ENCODE measurements around the gene C19orf67.
A peak's percentile ranks its signal among the peaks of the same experiment; 100 is the strongest.
"Not testable (repeated sequence)": the region's sequence is repeated elsewhere in the genome, so short reads cannot be mapped to it uniquely, and the experiment has no call there.

Gene C19orf67

DNA sequence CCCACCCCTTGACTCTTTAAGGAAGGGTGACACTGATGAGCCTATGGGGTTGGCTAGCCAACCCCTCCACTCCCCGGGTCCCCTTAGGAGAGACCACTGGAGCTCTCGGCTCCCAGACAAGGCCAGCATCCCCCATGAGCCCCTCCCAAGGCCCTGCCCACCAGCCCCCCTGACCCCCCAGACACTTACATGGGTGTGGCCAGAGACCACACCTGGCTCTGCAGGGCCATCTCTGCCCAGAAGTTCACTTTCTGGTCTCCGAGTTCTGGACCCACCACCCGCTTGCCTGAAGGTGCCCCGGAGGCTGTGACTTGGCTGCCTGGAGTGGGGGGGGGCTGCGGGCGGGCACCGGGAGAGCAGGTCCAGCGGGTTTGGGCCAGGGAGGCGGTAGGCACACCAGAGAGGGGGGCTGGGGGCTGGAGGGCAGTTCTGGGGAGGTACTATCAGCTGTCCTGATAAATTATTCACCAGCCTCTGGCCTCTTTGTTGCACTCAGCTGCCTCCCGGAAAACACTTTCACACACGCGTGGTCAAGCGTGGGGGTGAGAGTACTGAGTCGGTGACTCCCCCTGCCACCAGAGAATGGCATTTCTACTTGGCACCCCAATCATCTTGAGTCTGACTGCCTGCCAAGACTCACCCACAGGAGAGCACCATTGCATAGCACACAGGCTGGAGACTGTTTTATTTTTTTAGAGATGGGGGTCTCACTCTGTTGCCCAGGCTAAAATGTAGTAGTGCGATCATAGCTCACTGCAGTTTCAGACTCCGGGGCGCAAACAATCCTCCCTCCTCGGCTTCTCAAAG lies 23.6 kb downstream of the C19orf67 start, which contains the start of gene PALM3:
PALM3 (minus strand) TSS at position 326 of the 807 bp plus-strand sequence; CDS start at position 230, 96 bp downstream.
- DNase-seq (ENCODE audit: low read depth, low spot score): no peak
- H3K4me3 ChIP-seq (ENCODE audit: low read length): no peak within 1 kb of the TSS

GRCh38 chr19:14061081-14061749 lies 24.4 kb downstream of the C19orf67 start:
- no peak overlapping the region for H3K4me3 ChIP-seq (ENCODE audit: low read length)
- DNase-seq (ENCODE audit: low read depth, low spot score): no peak

- DNase-seq (ENCODE audit: low read depth, low spot score): no peak
- H3K4me3 ChIP-seq (ENCODE audit: low read length): no peak overlapping the region
These were observed 25.9 kb downstream of the C19orf67 start for GRCh38 chr19:14059652-14060155.

GRCh38 chr19:14059093-14059480 lies 26.5 kb downstream of the C19orf67 start:
- no peak for DNase-seq (ENCODE audit: low read depth, low spot score)
- no peak overlapping the region for H3K4me3 ChIP-seq (ENCODE audit: low read length)

DNA sequence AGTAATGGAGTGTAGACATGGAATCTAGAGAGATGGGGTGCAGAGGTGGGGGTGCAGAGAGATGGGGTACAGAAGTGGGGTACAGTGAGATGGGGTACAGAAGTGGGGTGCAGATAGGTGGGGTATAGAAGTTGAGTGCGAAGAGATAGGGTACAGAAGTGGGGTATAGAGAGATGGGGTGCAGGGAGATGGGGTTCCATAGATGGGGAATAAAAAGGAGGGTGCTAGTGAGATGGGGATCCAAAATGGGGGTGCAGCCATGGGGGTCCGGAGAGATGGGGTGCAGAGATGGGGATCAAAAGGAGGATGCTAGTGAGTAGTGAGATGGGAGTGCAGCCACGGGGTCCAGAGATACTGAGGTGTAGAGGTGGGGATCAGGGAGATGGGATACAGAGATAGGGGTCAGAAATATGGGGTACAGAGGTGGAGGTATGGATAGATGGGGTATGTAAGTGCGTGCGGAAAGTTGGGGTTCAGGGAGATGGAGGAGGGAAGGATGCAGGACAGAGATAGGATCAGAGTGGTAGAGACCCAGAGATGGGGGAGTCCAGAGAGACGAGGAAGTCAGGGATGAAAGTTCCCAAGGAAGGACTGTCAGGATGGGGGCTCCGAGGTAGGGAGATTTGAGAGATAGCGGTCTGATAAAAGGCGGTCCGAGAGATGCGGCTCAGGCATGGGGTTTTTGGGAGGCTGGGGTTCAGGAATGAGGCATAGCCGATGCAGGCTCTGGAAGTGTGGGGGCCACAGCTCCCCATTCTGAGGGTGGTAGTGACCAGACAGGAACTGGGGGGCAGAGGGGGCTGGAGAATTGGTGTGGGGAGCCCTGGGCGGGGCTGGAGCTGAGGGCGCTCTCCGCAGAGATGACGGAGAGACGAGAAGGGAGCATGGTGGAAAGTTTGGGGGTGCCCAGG lies 27.1 kb downstream of the C19orf67 start:
- no peak for DNase-seq (ENCODE audit: low read depth, low spot score)
- no peak overlapping the region; the same call in 1 of the 2 replicates for H3K4me3 ChIP-seq (ENCODE audit: low read length)

DNA sequence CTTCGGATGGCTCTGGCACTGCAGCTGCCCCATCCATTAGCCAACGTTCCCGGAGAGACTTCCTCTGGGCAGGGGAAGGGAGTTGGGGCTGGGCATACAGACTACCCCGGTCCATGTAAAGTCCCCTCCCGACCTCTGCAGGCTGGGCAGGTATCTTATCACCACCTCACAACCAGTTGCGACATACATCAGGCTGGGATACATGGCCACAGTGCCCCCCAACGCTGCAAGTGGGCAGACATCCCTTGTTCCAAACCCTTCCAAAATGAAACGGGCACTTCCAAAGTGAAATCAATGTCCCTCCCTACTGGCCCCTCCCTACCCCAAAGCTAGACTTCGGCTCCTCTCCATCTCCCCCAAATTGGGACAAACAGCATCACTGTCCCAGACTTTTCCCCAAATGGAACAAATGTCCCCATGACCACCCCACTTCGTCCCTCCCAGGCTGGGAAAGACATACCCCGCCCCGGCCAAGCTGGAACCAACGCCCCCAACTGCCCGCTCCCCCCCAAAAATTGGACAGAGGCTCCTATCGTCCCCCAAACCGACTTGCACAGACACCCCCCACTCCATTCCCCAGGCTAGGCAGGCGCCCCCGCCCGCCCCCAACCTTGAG lies 28.7 kb downstream of the C19orf67 start:
- no peak for DNase-seq (ENCODE audit: low read depth, low spot score)
- no peak overlapping the region for H3K4me3 ChIP-seq (ENCODE audit: low read length)

GRCh38 chr19:14056069-14056666 lies 29.4 kb downstream of the C19orf67 start:
- DNase-seq (ENCODE audit: low read depth, low spot score): no peak
- H3K4me3 ChIP-seq (ENCODE audit: low read length): no peak overlapping the region

- DNase-seq (ENCODE audit: low read depth, low spot score): no peak
- no peak overlapping the region for H3K4me3 ChIP-seq (ENCODE audit: low read length)
These were observed 30.2 kb downstream of the C19orf67 start for GRCh38 chr19:14055396-14055795.

GRCh38 chr19:14054721-14055120 lies 30.9 kb downstream of the C19orf67 start:
- no peak for DNase-seq (ENCODE audit: low read depth, low spot score)
- H3K4me3 ChIP-seq (ENCODE audit: low read length): no peak overlapping the region

DNA sequence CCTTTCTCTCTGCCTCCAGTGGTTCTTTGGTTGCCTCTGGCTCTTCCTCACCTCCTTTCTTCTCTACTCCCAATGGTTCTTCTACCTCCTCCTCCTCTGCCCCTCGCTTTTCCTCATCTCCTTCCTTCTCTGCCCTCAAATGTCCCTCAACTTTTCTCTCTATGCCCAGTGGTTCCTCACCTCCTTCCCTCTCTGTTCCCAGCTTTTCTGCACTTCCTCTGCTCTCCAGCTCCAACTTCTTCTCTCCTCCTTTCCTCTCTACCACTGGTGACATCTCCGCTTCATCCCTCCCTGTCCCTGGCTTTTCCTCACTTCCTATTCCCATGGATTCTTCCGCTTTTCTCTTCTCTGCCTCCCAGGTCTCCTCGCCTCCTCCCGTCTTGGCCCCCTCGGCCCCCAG lies 31.5 kb downstream of the C19orf67 start:
- DNase-seq (ENCODE audit: low read depth, low spot score): no peak
- H3K4me3 ChIP-seq (ENCODE audit: low read length): no peak overlapping the region

DNA sequence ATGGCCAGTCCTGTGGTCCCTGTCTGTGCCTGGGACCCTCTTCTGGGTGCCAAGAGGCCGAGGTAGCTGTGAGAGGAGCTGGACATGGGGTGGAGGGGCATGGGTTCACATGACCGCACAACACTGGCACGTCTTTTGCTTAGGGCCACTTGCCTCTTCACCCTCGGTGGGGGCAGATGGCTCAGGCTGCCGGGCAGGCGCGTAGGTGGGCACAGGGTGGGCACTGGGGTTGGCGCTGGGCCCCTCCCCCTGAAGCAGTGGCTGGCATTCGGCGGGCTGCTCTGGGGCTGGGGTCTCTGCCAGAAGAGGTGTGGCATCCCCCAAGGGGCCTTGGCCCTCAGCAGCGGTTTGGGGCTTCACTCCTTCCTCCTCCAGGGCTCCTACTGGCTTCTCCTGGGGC lies 32.1 kb downstream of the C19orf67 start:
- no peak overlapping the region for H3K4me3 ChIP-seq (ENCODE audit: low read length)
- no peak for DNase-seq (ENCODE audit: low read depth, low spot score)

DNA sequence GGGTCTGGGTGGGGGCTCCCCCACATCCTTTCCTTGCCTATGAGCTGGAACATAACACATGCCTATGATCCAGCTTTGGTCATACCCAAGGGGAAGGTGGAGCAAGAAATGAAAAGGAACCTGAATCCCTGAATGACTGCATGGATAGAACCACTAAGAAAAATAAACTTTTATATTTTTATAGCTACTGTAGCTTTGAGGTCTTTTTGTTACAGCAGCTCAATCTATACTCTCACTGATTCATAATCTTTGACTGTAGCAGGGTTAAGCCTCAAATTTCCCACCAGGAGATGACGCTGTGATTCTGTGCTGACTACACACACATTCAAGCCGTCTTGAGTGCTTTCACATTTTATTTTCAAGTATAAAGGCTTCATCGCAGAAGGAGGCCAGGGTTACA lies 32.6 kb downstream of the C19orf67 start:
- DNase-seq (ENCODE audit: low read depth, low spot score): no peak
- H3K4me3 ChIP-seq (ENCODE audit: low read length): no peak overlapping the region

GRCh38 chr19:14052470-14052869 lies 33.1 kb downstream of the C19orf67 start:
- DNase-seq (ENCODE audit: low read depth, low spot score): no peak
- no peak overlapping the region for H3K4me3 ChIP-seq (ENCODE audit: low read length)

- DNase-seq (ENCODE audit: low read depth, low spot score): no peak
- no peak overlapping the region for H3K4me3 ChIP-seq (ENCODE audit: low read length)
These were observed 33.6 kb downstream of the C19orf67 start for GRCh38 chr19:14051980-14052379.

DNA sequence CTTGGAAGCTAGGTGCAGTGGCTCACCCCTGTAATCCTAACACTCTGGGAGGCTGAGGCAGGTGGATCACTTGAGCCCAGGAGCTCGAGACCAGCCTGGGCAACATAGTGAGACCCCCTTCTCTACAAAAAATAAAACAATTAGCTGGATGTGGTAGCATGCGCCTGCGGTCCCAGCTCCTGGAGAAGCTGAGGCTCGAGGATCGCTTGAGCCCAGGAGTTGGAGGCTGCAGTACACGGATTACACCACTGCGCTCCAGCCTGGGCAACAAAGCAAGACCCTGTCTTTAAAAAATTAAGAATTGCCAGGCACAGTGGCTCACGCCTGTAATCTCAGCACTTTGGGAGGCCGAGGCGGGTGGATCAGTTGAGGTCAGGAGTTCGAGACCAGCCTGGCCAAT lies 34.6 kb downstream of the C19orf67 start:
- not testable (repeated sequence) for DNase-seq (ENCODE audit: low read depth, low spot score); H3K4me3 ChIP-seq (ENCODE audit: low read length)

- no peak for DNase-seq (ENCODE audit: low read depth, low spot score)
- no peak overlapping the region for H3K4me3 ChIP-seq (ENCODE audit: low read length)
These were observed 35.1 kb downstream of the C19orf67 start for GRCh38 chr19:14050512-14050911.

- H3K4me3 ChIP-seq (ENCODE audit: low read length): no peak overlapping the region
- DNase-seq (ENCODE audit: low read depth, low spot score): peak; percentile 35
These were observed 37.0 kb downstream of the C19orf67 start for GRCh38 chr19:14048443-14049153.

- DNase-seq (ENCODE audit: low read depth, low spot score); H3K4me3 ChIP-seq (ENCODE audit: low read length): not testable (repeated sequence)
These were observed 37.7 kb downstream of the C19orf67 start for GRCh38 chr19:14047866-14048265.
